ENCODE data around the gene ENTR1. TPM values are rescaled to one million over a fixed set of nuclear protein-coding genes. Genes with fewer than 3 reads are reported as not detected.

The ENTR1 gene
- total and polyA plus RNA-seq, 4 donors: 25.5 to 48.4 (median 37.7) TPM

DNA sequence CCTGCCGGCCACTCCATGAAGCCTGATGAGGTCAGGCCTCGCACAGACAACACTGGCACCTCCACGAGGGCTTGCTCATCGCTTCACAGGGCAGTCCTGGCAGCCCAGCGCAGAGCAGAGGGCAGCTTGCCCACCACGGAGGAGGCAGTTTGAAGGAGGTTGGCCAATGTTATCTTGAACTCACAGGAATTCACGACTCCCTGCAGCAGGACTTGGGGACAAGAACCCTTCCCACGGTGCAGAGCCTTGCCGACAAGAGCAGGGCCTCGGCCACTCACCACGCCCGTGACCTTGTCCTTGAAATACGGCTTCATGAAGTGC, 15.4 kb downstream of the ENTR1 start:
- no peak for DNase-seq
- Histone ChIP-seq H3K27ac (ENCODE audit: low read depth in 1 of 2, low read length in 1 of 2) (no peak overlapping the region), H3K9ac (ENCODE audit: insufficient read depth in 1 of 2, low read length in 2 of 2) (no peak overlapping the region), H3K4me3 (no peak overlapping the region), H3K36me3 (ENCODE audit: control insufficient read depth in 4 of 4, insufficient read depth in 4 of 4, low read length in 4 of 4) (peaks cover 5 to 58% (median 15%) of the 10 kb centered on the region in 4 donors), H3K4me1 (ENCODE audit: control insufficient read depth in 5 of 5, insufficient read depth in 5 of 5, low read length in 5 of 5) (peaks cover 0 to 11% (median 6%) of the 10 kb centered on the region in 5 donors), H3K9me3 (ENCODE audit: control insufficient read depth in 4 of 4, insufficient read depth in 3 of 4, low read length in 3 of 4) (no peaks in the 10 kb centered on the region), H3K27me3 (ENCODE audit: control insufficient read depth in 3 of 3, insufficient read depth in 3 of 3, low read length in 2 of 3) (no peaks in the 10 kb centered on the region)
- ATAC-seq (ENCODE audit: insufficient read depth, low FRiP score): no peak
- TF ChIP-seq, protein P1, sequence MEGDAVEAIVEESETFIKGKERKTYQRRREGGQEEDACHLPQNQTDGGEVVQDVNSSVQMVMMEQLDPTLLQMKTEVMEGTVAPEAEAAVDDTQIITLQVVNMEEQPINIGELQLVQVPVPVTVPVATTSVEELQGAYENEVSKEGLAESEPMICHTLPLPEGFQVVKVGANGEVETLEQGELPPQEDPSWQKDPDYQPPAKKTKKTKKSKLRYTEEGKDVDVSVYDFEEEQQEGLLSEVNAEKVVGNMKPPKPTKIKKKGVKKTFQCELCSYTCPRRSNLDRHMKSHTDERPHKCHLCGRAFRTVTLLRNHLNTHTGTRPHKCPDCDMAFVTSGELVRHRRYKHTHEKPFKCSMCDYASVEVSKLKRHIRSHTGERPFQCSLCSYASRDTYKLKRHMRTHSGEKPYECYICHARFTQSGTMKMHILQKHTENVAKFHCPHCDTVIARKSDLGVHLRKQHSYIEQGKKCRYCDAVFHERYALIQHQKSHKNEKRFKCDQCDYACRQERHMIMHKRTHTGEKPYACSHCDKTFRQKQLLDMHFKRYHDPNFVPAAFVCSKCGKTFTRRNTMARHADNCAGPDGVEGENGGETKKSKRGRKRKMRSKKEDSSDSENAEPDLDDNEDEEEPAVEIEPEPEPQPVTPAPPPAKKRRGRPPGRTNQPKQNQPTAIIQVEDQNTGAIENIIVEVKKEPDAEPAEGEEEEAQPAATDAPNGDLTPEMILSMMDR (IDR thresholded peaks at IDR 0.05; ENCODE audit: control extremely low read depth, extremely low read depth): no peak
- WGBS, 2 donors: 94% methylated on average over 13 of the region's 13 CpGs

DNA sequence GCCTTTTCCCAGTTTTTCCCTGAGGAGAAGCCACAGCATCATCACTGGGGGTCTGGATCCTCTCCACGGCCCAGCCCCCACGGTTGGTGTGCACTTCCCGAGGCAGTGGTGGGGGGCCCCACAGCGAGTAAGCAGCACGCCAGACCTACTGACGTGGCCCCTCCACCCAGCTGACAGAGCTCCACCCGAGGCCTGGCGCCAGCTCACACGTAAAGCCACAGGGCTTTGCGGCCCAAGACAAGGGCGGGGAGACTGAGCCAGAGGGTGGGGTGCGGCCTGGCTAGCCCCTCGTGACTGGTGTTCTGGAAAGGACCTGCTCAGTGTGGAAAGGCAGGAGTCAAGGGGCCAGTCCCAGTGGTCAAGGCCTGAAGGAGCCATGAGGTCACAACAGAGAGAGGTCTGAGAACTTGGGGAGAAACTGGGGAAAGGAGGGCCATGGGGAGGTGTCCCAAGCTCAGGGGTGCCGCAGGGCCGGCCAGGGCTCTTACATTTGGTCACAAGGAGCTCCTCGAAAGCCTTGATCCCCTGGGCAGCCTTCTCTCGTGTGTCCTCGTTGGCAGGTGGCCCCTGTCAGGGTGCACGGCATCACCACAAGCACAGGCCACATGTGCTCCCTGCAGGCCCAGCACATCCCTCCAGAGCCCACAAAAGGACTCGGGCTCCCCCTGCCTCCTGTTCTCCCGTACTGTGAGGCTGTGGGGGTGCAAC, 15.9 kb downstream of the ENTR1 start:
- H3K27ac ChIP-seq (ENCODE audit: low read depth in 1 of 2, low read length in 1 of 2): no peak overlapping the region
- DNase-seq: no peak
- H3K9me3 ChIP-seq (ENCODE audit: control insufficient read depth in 4 of 4, insufficient read depth in 3 of 4, low read length in 3 of 4): no peaks in the 10 kb centered on the region
- no peaks in the 10 kb centered on the region for H3K27me3 ChIP-seq (ENCODE audit: control insufficient read depth in 3 of 3, insufficient read depth in 3 of 3, low read length in 2 of 3)
- TF ChIP-seq, protein P1 (IDR thresholded peaks at IDR 0.05; ENCODE audit: control extremely low read depth, extremely low read depth): no peak
- H3K36me3 ChIP-seq (ENCODE audit: control insufficient read depth in 4 of 4, insufficient read depth in 4 of 4, low read length in 4 of 4): peaks cover 5 to 63% (median 15%) of the 10 kb centered on the region in 4 donors
- H3K4me3 ChIP-seq: no peak overlapping the region
- no peak overlapping the region for H3K9ac ChIP-seq (ENCODE audit: insufficient read depth in 1 of 2, low read length in 2 of 2)
- peaks cover 0 to 11% (median 6%) of the 10 kb centered on the region in 5 donors for H3K4me1 ChIP-seq (ENCODE audit: control insufficient read depth in 5 of 5, insufficient read depth in 5 of 5, low read length in 5 of 5)
- no peak for ATAC-seq (ENCODE audit: insufficient read depth, low FRiP score)
- 95 to 98% methylated on average over 18 to 21 of the region's 21 CpGs for WGBS, 2 donors

DNA sequence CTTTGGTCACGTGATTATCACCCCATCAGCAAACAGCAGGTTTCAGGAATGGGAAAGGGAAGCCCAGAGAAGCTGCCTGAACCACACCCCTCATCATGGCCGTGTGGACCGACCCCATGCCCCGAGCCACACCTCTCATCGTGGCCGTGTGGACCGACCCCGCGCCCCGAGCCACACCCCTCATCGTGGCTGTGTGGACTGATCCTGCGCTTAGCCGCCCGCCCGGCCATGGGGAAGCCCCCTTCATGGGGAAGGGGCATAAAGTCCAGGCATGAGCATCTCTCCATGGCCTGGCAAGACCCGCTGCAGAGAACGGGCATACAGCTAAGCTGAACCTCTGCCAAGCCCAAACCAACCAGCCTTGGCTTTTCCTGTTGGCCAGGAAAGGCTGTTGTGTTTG, 16.9 kb downstream of the ENTR1 start:
- WGBS, 2 donors: 90 to 98% methylated on average over 17 of the region's 17 CpGs
- peaks cover 5 to 68% (median 15%) of the 10 kb centered on the region in 4 donors for H3K36me3 ChIP-seq (ENCODE audit: control insufficient read depth in 4 of 4, insufficient read depth in 4 of 4, low read length in 4 of 4)
- H3K27me3 ChIP-seq (ENCODE audit: control insufficient read depth in 3 of 3, insufficient read depth in 3 of 3, low read length in 2 of 3): no peaks in the 10 kb centered on the region
- H3K4me3 ChIP-seq: no peak overlapping the region
- H3K9ac ChIP-seq (ENCODE audit: insufficient read depth in 1 of 2, low read length in 2 of 2): no peak overlapping the region
- DNase-seq (no peak), ATAC-seq (ENCODE audit: insufficient read depth, low FRiP score) (no peak)
- peaks cover 0 to 2% (median 0%) of the 10 kb centered on the region in 5 donors for H3K4me1 ChIP-seq (ENCODE audit: control insufficient read depth in 5 of 5, insufficient read depth in 5 of 5, low read length in 5 of 5)
- TF ChIP-seq, protein P1 (IDR thresholded peaks at IDR 0.05; ENCODE audit: control extremely low read depth, extremely low read depth): no peak
- H3K9me3 ChIP-seq (ENCODE audit: control insufficient read depth in 4 of 4, insufficient read depth in 3 of 4, low read length in 3 of 4): no peaks in the 10 kb centered on the region
- H3K27ac ChIP-seq (ENCODE audit: low read depth in 1 of 2, low read length in 1 of 2): no peak overlapping the region

Data from lung (tissue), 12 donors.